Activated CD4-positive, alpha-beta memory T cell treated with anti-CD3 and anti-CD28 coated beads for 36 hours (primary cell): ENCODE measurements around the gene MCMBP. TPM values are rescaled to one million over a fixed set of nuclear protein-coding genes. Genes with fewer than 3 reads are reported as not detected.
"Not testable (repeated sequence)": the region's sequence is repeated elsewhere in the genome, so short reads cannot be mapped to it uniquely, and the experiment has no call there.

ENCODE experiments used
- CTCF ChIA-PET: fragments of 350-600 bp; sonication (Branson Sonifier 250); formaldehyde crosslinking; loops from one replicate; lab custom pipeline; 2021; ENCODE audit warnings: antibody characterized with exemption, inconsistent platforms; lab: Charles Lee
- POLR2A ChIA-PET: fragments of 350-600 bp; sonication (Branson Sonifier 250); formaldehyde crosslinking; loops from one replicate; lab custom pipeline; 2021; ENCODE audit warnings: antibody characterized with exemption; lab: Charles Lee
- DNase-seq: peaks from one replicate; pipeline ENCODE4 v3.0.0-alpha.2; 2020
- H3K27ac Mint-ChIP-seq: one replicate; pipeline ENCODE4 v1.8.0; 2021; ENCODE audit warnings: mixed read lengths
- H3K27me3 Mint-ChIP-seq: one replicate; pipeline ENCODE4 v1.8.0; 2021; ENCODE audit warnings: mixed read lengths
- H3K36me3 Mint-ChIP-seq: one replicate; pipeline ENCODE4 v1.8.0; 2021; ENCODE audit warnings: mixed read lengths
- H3K4me1 Mint-ChIP-seq: one replicate; pipeline ENCODE4 v1.8.0; 2021; ENCODE audit warnings: low read depth, mixed read lengths
- H3K4me3 Mint-ChIP-seq: one replicate; pipeline ENCODE4 v1.8.0; 2021; ENCODE audit warnings: mild to moderate bottlenecking, mixed read lengths
- H3K9me3 Mint-ChIP-seq: one replicate; pipeline ENCODE4 v1.8.0; 2021; ENCODE audit warnings: mixed read lengths
- intact Hi-C: fragments of 100-400 bp; cut with micrococcal nuclease; formaldehyde crosslinking; loops from one replicate; pipeline ENCODE4 v1.15.1; 2023
- total RNA-seq, 2 experiments: library from RNA; stranded (reverse); gene quantifications; one replicate each; pipeline ENCODE4 v1.2.3, GENCODE V29; 2021

Gene MCMBP
- total RNA-seq, 2 experiments from 2014 or later = 90.8 to 92.8 TPM

- POLR2A ChIA-PET = no interaction called here
- DNase-seq = no peak
- CTCF ChIA-PET = interaction anchor here (0.6 kb wide), 1 partner anchor 597 kb away, joined by 3 read pairs; no protein-coding TSS in a partner anchor
- intact Hi-C loops = no loop called here
- H3K27me3 Mint-ChIP-seq = no peaks in the 10 kb centered on the region
- peaks cover 16% of the 10 kb centered on the region for H3K4me1 Mint-ChIP-seq
- peaks cover 16% of the 10 kb centered on the region for H3K36me3 Mint-ChIP-seq
- no peak overlapping the region for H3K4me3 Mint-ChIP-seq
- no peaks in the 10 kb centered on the region for H3K9me3 Mint-ChIP-seq
- H3K27ac Mint-ChIP-seq = no peak overlapping the region
These were observed 66.9 kb downstream of the MCMBP start for GRCh38 chr10:119805702-119806230.

GRCh38 chr10:119803264-119803663 lies 69.4 kb downstream of the MCMBP start:
- peaks cover 15% of the 10 kb centered on the region for H3K4me1 Mint-ChIP-seq
- H3K9me3 Mint-ChIP-seq = no peaks in the 10 kb centered on the region
- H3K27me3 Mint-ChIP-seq = no peaks in the 10 kb centered on the region
- H3K4me3 Mint-ChIP-seq = no peak overlapping the region
- no peak overlapping the region for H3K27ac Mint-ChIP-seq
- H3K36me3 Mint-ChIP-seq = peaks cover 15% of the 10 kb centered on the region
- intact Hi-C loops = no loop called here
- no peak for DNase-seq
- POLR2A ChIA-PET = no interaction called here
- CTCF ChIA-PET = interaction anchor here (1.2 to 2.0 kb wide), 5 partner anchors 53 to 313 kb away, joined by 3 to 10 read pairs (median 8); no protein-coding TSS in a partner anchor

- CTCF ChIA-PET = interaction anchor here (1.2 to 2.0 kb wide), 4 partner anchors 51 to 312 kb away, joined by 3 to 10 read pairs (median 6); no protein-coding TSS in a partner anchor
- no peak overlapping the region for H3K27ac Mint-ChIP-seq
- no peak for DNase-seq
- POLR2A ChIA-PET = no interaction called here
- intact Hi-C loops = no loop called here
- peaks cover 9% of the 10 kb centered on the region for H3K4me1 Mint-ChIP-seq
- H3K27me3 Mint-ChIP-seq = no peaks in the 10 kb centered on the region
- H3K9me3 Mint-ChIP-seq = no peaks in the 10 kb centered on the region
- H3K36me3 Mint-ChIP-seq = peaks cover 18% of the 10 kb centered on the region
- no peak overlapping the region for H3K4me3 Mint-ChIP-seq
These were observed 70.6 kb downstream of the MCMBP start for GRCh38 chr10:119801998-119802538.

GRCh38 chr10:119801176-119801575 lies 71.5 kb downstream of the MCMBP start:
- CTCF ChIA-PET = no interaction called here

GRCh38 chr10:119796039-119796438 lies 76.6 kb downstream of the MCMBP start:
- Mint-ChIP-seq H3K4me1 (peaks cover 2% of the 10 kb centered on the region), H3K36me3 (peaks cover 6% of the 10 kb centered on the region), H3K27me3 (no peaks in the 10 kb centered on the region), H3K4me3 (no peak overlapping the region), H3K9me3 (no peaks in the 10 kb centered on the region), H3K27ac (no peak overlapping the region)
- ChIA-PET POLR2A (no interaction called here), CTCF (no interaction called here)
- intact Hi-C loops = no loop called here
- no peak for DNase-seq

More at GRCh38 chr10:119801176-119801575, 71.5 kb downstream of the MCMBP start:
- POLR2A ChIA-PET = no interaction called here
- Mint-ChIP-seq H3K9me3 (no peaks in the 10 kb centered on the region), H3K36me3 (peaks cover 19% of the 10 kb centered on the region), H3K27me3 (no peaks in the 10 kb centered on the region), H3K27ac (no peak overlapping the region), H3K4me1 (peaks cover 9% of the 10 kb centered on the region), H3K4me3 (no peak overlapping the region)
- DNase-seq = no peak
- intact Hi-C loops = no loop called here

GRCh38 chr10:119795101-119795500 lies 77.5 kb downstream of the MCMBP start:
- H3K27me3 Mint-ChIP-seq, intact Hi-C loops, H3K4me3 Mint-ChIP-seq, H3K36me3 Mint-ChIP-seq, H3K9me3 Mint-ChIP-seq, CTCF ChIA-PET, H3K27ac Mint-ChIP-seq, DNase-seq, POLR2A ChIA-PET, H3K4me1 Mint-ChIP-seq: not testable (repeated sequence)

GRCh38 chr10:119786117-119786769 lies 86.4 kb downstream of the MCMBP start:
- DNase-seq = no peak
- Mint-ChIP-seq H3K4me1 (peaks cover 17% of the 10 kb centered on the region), H3K4me3 (no peak overlapping the region), H3K27ac (no peak overlapping the region), H3K36me3 (peaks cover 1% of the 10 kb centered on the region), H3K9me3 (no peaks in the 10 kb centered on the region), H3K27me3 (no peaks in the 10 kb centered on the region)
- ChIA-PET CTCF (no interaction called here), POLR2A (interaction anchor here (0.6 kb wide), 1 partner anchor 107 kb away, joined by 4 read pairs; no protein-coding TSS in a partner anchor)
- intact Hi-C loops = no loop called here

- peaks cover 17% of the 10 kb centered on the region for H3K4me1 Mint-ChIP-seq
- no peak overlapping the region for H3K4me3 Mint-ChIP-seq
- no peak overlapping the region for H3K27ac Mint-ChIP-seq
- CTCF ChIA-PET = no interaction called here
- intact Hi-C loops = no loop called here
- no peaks in the 10 kb centered on the region for H3K9me3 Mint-ChIP-seq
- H3K36me3 Mint-ChIP-seq = peaks cover 1% of the 10 kb centered on the region
- POLR2A ChIA-PET = no interaction called here
- DNase-seq = no peak
- H3K27me3 Mint-ChIP-seq = no peaks in the 10 kb centered on the region
These were observed 88.1 kb downstream of the MCMBP start for GRCh38 chr10:119784340-119785067.

- no peak for DNase-seq
- Mint-ChIP-seq H3K27me3 (no peaks in the 10 kb centered on the region), H3K27ac (no peak overlapping the region), H3K36me3 (peaks cover 1% of the 10 kb centered on the region), H3K4me1 (peaks cover 17% of the 10 kb centered on the region), H3K9me3 (no peaks in the 10 kb centered on the region), H3K4me3 (no peak overlapping the region)
- intact Hi-C loops = no loop called here
- CTCF ChIA-PET = interaction anchor here (1.0 kb wide), 1 partner anchor 75 kb away, joined by 3 read pairs; no protein-coding TSS in a partner anchor
- POLR2A ChIA-PET = interaction anchor here (0.6 kb wide), 1 partner anchor 101 kb away, joined by 3 read pairs; no protein-coding TSS in a partner anchor
These were observed 89.0 kb downstream of the MCMBP start for GRCh38 chr10:119783665-119784027.

- Mint-ChIP-seq H3K27ac (no peak overlapping the region), H3K9me3 (no peaks in the 10 kb centered on the region), H3K36me3 (peaks cover 1% of the 10 kb centered on the region), H3K4me1 (peaks cover 17% of the 10 kb centered on the region), H3K4me3 (no peak overlapping the region), H3K27me3 (no peaks in the 10 kb centered on the region)
- intact Hi-C loops = no loop called here
- ChIA-PET POLR2A (interaction anchor here (0.6 kb wide), 1 partner anchor 100 kb away, joined by 3 read pairs; no protein-coding TSS in a partner anchor), CTCF (interaction anchor here (1.0 kb wide), 1 partner anchor 76 kb away, joined by 3 read pairs; no protein-coding TSS in a partner anchor)
- no peak for DNase-seq
These were observed 89.5 kb downstream of the MCMBP start for GRCh38 chr10:119782981-119783664.

GRCh38 chr10:119781498-119781897 lies 91.1 kb downstream of the MCMBP start:
- ChIA-PET POLR2A (no interaction called here), CTCF (interaction anchor here (3.0 kb wide), 1 partner anchor 31 kb away, joined by 9 read pairs; no protein-coding TSS in a partner anchor)
- Mint-ChIP-seq H3K4me1 (peaks cover 17% of the 10 kb centered on the region), H3K27me3 (no peaks in the 10 kb centered on the region), H3K27ac (no peak overlapping the region), H3K9me3 (no peaks in the 10 kb centered on the region), H3K4me3 (no peak overlapping the region), H3K36me3 (peaks cover 1% of the 10 kb centered on the region)
- DNase-seq = no peak
- intact Hi-C loops = no loop called here
